HEK293T (cell line): ENCODE data around the gene CPSF7.
A peak's percentile ranks its signal among the peaks of the same experiment; 100 is the strongest.

ENCODE experiments used
- CTCF ChIA-PET: fragments of 350-600 bp; formaldehyde crosslinking; extraction: SDS; loops from one replicate; lab custom pipeline; 2021; ENCODE audit warnings: antibody characterized with exemption, inconsistent platforms; lab: Yijun Ruan, JAX
- POLR2A ChIA-PET: fragments of 350-600 bp; formaldehyde crosslinking; extraction: SDS; loops from one replicate; lab custom pipeline; 2020; ENCODE audit warnings: antibody characterized with exemption, inconsistent platforms; lab: Yijun Ruan, JAX
- DNase-seq: peaks from one replicate; pipeline ENCODE4 v3.0.0; 2012; ENCODE audit warnings: mixed read lengths; ENCODE audit errors: extremely low spot score
- ARNT ChIP-seq: fragments of 450-650 bp; IDR thresholded peaks from 2 replicates; pipeline ENCODE4 v1.6.1; 2017; ENCODE audit warnings: mild to moderate bottlenecking
- BHLHE40 ChIP-seq: fragments of 450-650 bp; IDR thresholded peaks from 2 replicates; pipeline ENCODE4 v1.6.1; 2016; ENCODE audit warnings: mild to moderate bottlenecking, moderate library complexity, borderline replicate concordance
- CTBP1 ChIP-seq: fragments of 450-650 bp; IDR thresholded peaks from 2 replicates; pipeline ENCODE4 v1.6.1; 2016; ENCODE audit warnings: borderline replicate concordance
- ELF4 ChIP-seq: fragments of 450-650 bp; IDR thresholded peaks from 2 replicates; pipeline ENCODE4 v1.6.1; 2017; ENCODE audit warnings: antibody characterized with exemption
- FOXA1 ChIP-seq: fragments of 450-650 bp; IDR thresholded peaks from 2 replicates; pipeline ENCODE4 v1.6.1; 2016; ENCODE audit warnings: mild to moderate bottlenecking
- FOXK2 ChIP-seq: fragments of 450-650 bp; IDR thresholded peaks from 2 replicates; pipeline ENCODE4 v1.6.1; 2016; ENCODE audit warnings: mild to moderate bottlenecking
- FOXM1 ChIP-seq: fragments of 450-650 bp; IDR thresholded peaks from 2 replicates; pipeline ENCODE4 v1.6.1; 2017; ENCODE audit warnings: mild to moderate bottlenecking, borderline replicate concordance
- HDGF ChIP-seq: fragments of 450-650 bp; IDR thresholded peaks from 2 replicates; pipeline ENCODE4 v1.6.1; 2017; ENCODE audit warnings: antibody characterized with exemption, borderline replicate concordance
- L3MBTL2 ChIP-seq: fragments of 450-650 bp; conservative IDR thresholded peaks from 2 replicates; pipeline ENCODE4 v1.6.1; 2016; ENCODE audit warnings: mild to moderate bottlenecking
- LEF1 ChIP-seq: fragments of 450-650 bp; IDR thresholded peaks from 2 replicates; pipeline ENCODE4 v1.6.1; 2017; ENCODE audit warnings: mild to moderate bottlenecking, borderline replicate concordance
- NFRKB ChIP-seq: fragments of 450-650 bp; IDR thresholded peaks from 2 replicates; pipeline ENCODE4 v1.6.1; 2016; ENCODE audit warnings: mild to moderate bottlenecking, moderate library complexity
- SP1 ChIP-seq: fragments of 450-650 bp; IDR thresholded peaks from 2 replicates; pipeline ENCODE4 v1.6.1; 2017
- SUZ12 ChIP-seq: fragments of 450-650 bp; IDR thresholded peaks from 2 replicates; pipeline ENCODE4 v1.6.1; 2016; ENCODE audit warnings: mild to moderate bottlenecking
- TARDBP ChIP-seq: fragments of 450-650 bp; IDR thresholded peaks from 2 replicates; pipeline ENCODE4 v1.6.1; 2016
- ZNF384 ChIP-seq: fragments of 450-650 bp; IDR thresholded peaks from 2 replicates; pipeline ENCODE4 v1.6.1; 2016
- TF ChIP-seq, protein P1 (sequence below): fragments of 450-650 bp; IDR thresholded peaks from 2 replicates; pipeline ENCODE4 v1.6.1; 2016

The CPSF7 gene

DNA sequence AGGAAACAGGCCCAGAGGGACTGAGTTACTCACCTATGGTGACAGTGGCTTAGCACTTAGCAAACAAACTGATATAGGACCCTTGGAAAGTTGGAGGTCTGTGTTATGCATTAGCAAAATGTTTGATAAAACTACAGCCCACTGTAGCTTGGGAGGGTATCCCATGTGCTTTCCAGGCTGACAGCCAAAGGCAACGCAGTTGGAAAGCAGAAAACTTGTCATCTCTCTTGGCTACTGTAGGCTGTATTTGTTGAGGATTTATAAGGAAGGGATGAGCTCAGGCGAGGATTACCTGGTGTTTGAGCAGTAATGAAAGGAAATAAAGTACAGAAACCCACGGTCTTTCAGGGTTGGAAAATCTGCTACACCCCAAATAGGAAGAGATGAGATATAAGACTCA, 23.9 kb upstream of the CPSF7 start:
- POLR2A ChIA-PET, result no interaction called here
- TF ChIP-seq FOXK2, result no peak
- no peak for TF ChIP-seq LEF1
- TF ChIP-seq, protein P1, sequence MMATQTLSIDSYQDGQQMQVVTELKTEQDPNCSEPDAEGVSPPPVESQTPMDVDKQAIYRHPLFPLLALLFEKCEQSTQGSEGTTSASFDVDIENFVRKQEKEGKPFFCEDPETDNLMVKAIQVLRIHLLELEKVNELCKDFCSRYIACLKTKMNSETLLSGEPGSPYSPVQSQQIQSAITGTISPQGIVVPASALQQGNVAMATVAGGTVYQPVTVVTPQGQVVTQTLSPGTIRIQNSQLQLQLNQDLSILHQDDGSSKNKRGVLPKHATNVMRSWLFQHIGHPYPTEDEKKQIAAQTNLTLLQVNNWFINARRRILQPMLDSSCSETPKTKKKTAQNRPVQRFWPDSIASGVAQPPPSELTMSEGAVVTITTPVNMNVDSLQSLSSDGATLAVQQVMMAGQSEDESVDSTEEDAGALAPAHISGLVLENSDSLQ, result no peak
- TF ChIP-seq CTBP1, result no peak
- no peak for TF ChIP-seq FOXM1
- no peak for TF ChIP-seq FOXA1
- TF ChIP-seq SP1, result no peak
- TF ChIP-seq ARNT, result no peak
- no peak for TF ChIP-seq ELF4
- CTCF ChIA-PET, result no interaction called here
- DNase-seq, result no peak

GRCh38 chr11:61452825-61453224, 23.1 kb upstream of the CPSF7 start:
- DNase-seq, result no peak
- ChIA-PET POLR2A (no interaction called here), CTCF (no interaction called here)
- TF ChIP-seq FOXK2 (no peak), ZNF384 (no peak), ELF4 (no peak), CTBP1 (no peak), FOXA1 (no peak), HDGF (no peak), L3MBTL2 (no peak), LEF1 (no peak), SUZ12 (no peak), BHLHE40 (no peak), TARDBP (no peak), FOXM1 (no peak), SP1 (no peak), ARNT (no peak), NFRKB (no peak)
- TF ChIP-seq, protein P1, result no peak

GRCh38 chr11:61448552-61448927, 18.8 kb upstream of the CPSF7 start:
- no peak for DNase-seq
- POLR2A ChIA-PET, result no interaction called here
- CTCF ChIA-PET, result interaction anchor here (0.6 to 3.6 kb wide), 5 partner anchors 10 to 406 kb away, joined by 3 to 36 read pairs (median 5); no protein-coding TSS in a partner anchor
- TF ChIP-seq L3MBTL2, result no peak
- TF ChIP-seq TARDBP, result no peak
- TF ChIP-seq HDGF, result no peak
- no peak for TF ChIP-seq ELF4
- no peak for TF ChIP-seq LEF1
- TF ChIP-seq, protein P1, result no peak
- TF ChIP-seq CTBP1, result no peak
- no peak for TF ChIP-seq SP1

GRCh38 chr11:61447601-61448551, 18.1 kb upstream of the CPSF7 start:
- ChIA-PET CTCF (interaction anchor here (0.6 to 3.6 kb wide), 5 partner anchors 9 to 405 kb away, joined by 4 to 36 read pairs (median 15); no protein-coding TSS in a partner anchor), POLR2A (no interaction called here)

DNA sequence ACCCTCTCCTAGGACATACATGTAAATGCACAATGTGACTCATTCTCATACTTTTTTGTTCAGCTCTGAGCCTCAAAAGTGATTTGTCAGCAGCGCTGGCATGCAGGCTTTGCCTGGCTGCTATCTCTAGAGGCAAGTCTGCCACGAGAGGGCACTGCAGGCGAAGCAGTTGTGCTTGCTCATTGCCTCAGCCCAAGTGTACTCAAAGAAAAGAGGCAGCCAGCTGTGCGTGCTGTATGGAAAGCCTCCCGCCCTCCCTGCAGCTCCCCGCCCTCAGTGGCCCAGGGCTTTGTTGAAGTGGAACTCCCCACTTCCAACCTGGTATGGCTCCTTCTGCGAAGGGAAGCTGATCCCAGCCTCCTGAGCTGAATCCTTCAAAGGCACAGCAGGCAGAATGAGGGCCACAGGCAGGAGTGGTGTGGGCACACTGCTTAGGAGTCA, 16.5 kb upstream of the CPSF7 start:
- ChIA-PET POLR2A (interaction anchor here (0.5 to 1.7 kb wide), 3 partner anchors 17 to 691 kb away, joined by 3 to 9 read pairs (median 4); partner anchors contain the start of genes CPSF7 and SDHAF2), CTCF (interaction anchor here (0.5 to 3.6 kb wide), 13 partner anchors 10 to 1040 kb away, joined by 3 to 36 read pairs (median 4); no protein-coding TSS in a partner anchor)
- no peak for TF ChIP-seq LEF1
- TF ChIP-seq HDGF, result 0 out of 2 replicates have a peak, but pooled peaks have one; percentile 66
- no peak for TF ChIP-seq FOXA1
- peak; percentile 85 for DNase-seq

More at GRCh38 chr11:61447601-61448551, 18.1 kb upstream of the CPSF7 start:
- no peak for DNase-seq
- TF ChIP-seq FOXM1 (no peak), L3MBTL2 (no peak), FOXK2 (no peak), HDGF (no peak), FOXA1 (no peak), ZNF384 (no peak)

- TF ChIP-seq CTBP1, result no peak
- ChIA-PET CTCF (interaction anchor here (0.5 to 3.6 kb wide), 12 partner anchors 10 to 1041 kb away, joined by 3 to 36 read pairs (median 4); no protein-coding TSS in a partner anchor), POLR2A (interaction anchor here (1.2 to 1.7 kb wide), 2 partner anchors 16 to 81 kb away, joined by 4 to 9 read pairs; partner anchors contain the start of genes CPSF7 and SDHAF2)
- DNase-seq, result no peak
Measured at GRCh38 chr11:61445516-61445915, 15.7 kb upstream of the CPSF7 start.
